Stimulated activated CD8-positive, alpha-beta memory T cell treated with anti-CD3 and anti-CD28 coated beads, Interleukin-15, amount 100 ng/mL, for 1 hour (primary cell): Measurements from ENCODE around the gene LRBA.

Experiments
- DNase-seq: peaks from one replicate; pipeline ENCODE4 v3.0.0-alpha.2; 2020; ENCODE audit warnings: low read depth

Gene LRBA

DNA sequence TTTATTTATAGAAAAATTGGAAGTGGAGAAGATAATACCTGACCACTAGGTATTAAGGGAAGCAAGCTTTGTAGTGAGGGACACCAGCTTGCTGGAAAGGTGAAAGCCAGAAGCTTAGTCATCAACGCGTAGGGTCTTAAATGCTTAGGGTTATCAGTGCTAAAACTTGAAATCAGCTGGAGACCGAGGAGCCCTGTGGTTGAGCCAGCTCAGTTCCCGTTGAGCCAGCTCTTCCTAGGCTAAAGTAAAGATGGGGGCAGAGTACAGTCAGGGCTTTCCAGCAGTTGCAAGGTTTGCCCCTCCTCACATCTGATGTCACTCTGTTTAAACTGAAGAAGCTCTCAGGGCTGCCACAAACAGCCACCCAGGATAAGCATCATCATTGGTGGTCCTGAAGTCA, 696.1 kb downstream of the LRBA start:
- DNase-seq, result no peak

DNA sequence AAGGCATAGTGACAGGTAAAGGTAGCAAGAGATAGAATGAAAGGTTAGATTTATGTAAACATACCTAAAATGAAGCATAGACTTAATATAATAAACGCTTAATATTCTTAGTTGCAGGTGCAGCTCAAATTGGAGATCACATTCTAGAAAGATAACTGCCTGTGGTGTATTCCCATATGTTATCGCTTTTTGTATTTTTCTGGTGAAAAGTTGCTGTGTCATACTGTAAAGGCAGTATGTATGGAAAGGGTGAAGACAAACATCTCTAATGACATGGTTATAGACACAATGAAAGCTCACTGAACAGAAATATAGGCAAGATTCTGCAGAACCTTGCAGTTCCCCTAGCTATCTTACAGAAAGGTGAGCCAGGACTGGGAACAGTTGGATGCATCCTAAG, 696.6 kb downstream of the LRBA start:
- DNase-seq, result no peak

DNA sequence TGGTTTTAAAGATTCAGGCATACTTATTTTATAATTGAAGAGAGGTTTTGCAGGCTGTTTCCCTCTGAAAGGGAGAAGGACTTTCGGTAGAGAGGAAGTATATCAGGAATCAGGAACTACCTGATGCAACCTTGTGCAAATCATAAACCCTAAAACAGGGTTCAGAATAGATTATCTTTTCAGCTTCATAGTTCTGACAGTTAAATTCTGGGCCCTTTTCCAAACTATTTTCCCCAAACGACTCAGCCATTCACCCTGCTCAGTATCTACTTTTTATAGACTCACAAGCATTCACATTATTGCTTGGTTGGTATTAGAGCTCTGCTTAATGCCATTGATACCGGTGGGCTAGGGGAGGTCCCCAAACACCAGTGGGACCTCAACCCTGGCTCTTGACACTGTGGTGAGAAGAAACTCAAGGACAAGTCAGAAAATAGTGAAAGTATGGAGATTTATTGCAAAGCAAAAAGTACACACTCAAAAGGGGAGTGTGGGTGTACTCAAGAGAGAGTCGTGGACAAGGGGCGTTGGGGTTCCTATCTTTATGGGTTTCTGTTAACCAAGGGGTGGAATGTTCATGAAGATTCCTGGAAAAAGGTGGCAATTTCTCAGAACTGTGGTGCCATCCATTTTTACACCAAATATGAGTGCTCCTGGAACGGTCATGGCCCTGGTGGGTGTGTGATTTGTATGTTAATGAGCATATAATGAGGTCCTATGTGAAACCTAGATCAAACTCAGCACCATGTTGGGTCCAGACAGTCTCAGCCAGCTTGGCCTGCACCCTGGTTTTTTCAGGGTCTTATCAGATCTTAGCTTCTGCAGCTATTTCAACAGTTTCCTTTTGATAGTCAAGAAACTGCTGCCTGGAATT, 698.5 kb downstream of the LRBA start:
- DNase-seq, result no peak

DNA sequence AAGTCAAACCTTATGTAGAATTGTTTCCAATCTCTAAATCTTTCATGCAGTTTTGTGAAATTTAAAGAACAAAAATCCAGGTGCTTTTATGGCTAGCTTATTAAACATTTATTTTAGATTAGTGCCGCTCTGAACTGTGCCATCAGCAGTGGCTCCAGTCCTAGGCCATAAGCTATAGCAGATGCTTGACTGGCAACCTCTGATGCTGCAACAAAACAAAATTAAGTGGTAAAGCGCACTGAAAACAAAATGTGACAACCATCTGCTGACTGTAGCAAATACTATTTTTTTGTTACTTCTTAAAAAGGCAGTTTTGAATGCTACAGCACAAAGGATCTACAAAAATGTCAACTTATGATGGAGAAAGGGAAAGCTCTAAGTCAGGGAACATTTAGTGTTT, 699.4 kb downstream of the LRBA start:
- no peak for DNase-seq

DNA sequence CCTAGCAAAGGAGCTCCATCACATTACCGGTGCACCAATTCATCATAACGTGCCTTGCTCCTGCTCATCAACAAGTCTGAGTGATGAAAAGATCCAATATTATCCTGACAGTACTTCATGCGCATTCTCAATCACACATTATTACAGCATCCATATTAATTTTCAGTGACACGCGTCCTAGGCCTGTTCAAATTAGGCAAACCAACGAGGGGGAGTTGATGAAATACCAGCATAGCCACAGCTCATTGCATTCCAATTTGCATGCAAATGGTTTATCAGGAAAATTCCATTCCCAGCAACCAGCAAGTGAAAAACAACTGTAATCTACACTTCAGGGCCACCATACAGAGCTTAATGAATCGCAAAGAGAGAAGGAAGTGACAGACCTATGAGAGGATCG, 699.9 kb downstream of the LRBA start:
- no peak for DNase-seq

DNA sequence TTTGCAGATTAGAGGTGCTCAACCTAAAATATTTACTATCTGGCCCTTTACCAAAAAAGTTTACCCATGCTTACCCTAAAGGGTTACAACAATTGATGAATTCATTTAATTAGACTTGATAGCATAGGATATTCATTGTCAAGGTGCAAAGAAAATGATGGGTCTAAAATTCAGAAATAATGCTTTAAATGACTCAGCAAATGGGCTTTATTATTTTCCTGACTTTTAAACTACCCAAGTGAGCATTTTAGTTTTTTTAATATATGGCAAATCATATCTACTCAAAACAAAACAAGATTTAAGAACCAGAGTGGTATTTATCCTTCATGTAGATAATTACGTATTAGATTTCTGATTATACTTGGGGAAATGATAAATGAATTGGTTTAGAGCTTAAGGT, 701.1 kb downstream of the LRBA start:
- DNase-seq, result no peak

DNA sequence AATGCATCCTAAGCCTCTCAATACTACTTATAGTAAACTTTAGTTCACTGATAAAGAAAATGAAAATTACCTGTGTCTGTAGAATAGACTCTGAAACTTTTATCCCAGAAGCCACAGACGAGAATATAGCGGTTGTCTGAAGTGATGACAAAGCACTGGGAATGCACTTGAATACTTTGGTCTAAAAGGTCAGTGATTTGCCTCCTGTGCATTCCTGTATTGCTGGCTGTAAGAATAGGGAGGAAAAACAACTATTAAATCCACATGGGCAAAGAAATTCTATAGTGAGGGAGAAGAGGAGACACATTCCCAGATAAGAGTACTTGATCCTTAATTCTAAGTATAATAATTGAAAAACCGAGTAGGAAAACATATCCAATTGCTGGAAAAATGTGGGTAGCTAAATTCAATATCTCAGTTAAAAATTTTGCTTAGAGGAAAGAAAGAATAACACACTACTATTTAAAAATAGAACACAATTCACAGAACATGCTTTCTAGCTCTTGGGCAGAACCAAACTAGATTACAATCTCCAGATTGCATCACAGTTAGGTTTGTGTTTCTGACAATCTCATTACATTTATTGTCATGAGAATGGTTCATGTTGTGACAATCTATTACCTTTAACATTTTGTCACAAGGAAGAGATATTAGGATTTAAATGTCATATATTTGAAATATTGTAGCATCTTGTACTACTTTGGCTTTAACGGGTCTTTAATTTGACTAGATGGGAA, 704.8 kb downstream of the LRBA start:
- no peak for DNase-seq

DNA sequence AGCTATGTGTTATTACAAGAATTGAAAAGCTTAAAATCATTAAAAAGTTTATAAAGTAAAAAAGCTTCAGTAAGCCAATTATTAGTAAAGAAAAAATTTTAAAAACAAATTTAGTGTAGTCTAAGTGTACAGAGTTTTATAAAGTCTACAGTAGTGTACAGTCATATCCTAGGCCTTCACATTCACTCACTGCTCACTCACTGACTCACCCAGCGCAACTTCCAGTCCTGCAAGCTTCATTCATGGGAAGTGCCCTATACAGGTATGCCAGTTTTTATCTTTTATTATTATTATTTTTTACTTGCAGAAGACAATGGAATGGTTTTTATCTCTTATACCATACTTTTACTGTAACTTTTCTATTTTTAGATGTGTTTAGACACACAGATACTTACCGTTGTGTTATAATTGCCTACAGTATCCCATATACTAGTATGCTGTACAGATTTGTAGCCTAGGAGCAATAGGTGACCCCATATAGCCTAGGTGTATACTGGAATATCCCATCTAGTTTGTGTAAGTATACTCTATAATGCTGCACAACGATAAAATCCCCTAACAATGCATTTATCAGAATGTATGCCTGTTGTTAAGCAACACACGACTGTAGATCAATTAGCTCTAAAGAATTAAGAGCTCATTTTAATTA, 706.1 kb downstream of the LRBA start:
- no peak for DNase-seq

DNA sequence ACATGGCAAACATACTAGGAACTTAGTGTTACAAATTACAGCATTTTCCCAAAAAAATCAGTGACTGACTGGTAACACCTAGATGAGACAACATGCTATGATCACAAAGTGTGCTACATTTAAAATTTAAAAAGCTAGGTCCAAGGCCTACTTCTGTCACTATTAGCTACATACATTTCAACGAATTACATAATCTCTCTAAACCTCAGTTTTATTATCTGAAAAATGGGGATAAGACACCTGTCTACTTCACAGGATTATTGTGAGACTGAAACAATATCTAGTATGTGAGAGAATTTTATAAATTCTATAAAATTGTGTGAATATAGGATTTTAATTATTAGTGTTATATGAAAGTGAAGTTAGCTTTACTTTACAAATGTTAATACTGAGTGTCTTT, 708.4 kb downstream of the LRBA start:
- no peak for DNase-seq

DNA sequence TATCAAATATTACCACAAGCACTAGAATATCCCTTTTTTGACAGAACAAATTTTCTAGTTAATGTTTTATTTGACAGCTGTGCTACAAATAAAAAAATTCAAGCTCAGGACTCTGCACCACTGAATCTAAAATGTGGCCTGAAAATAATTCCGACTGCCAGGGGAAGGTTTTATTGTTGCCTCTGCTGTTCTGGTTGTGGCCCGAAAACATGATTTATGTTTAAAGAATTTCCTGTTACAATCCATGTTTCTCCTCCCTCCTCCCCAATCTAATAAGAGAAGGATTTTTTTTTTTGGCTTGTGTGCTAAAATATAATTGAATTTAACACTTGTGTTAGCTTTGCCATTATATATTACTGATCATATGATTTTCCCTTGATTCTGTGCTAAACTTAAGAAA, 709.1 kb downstream of the LRBA start:
- DNase-seq, result no peak

DNA sequence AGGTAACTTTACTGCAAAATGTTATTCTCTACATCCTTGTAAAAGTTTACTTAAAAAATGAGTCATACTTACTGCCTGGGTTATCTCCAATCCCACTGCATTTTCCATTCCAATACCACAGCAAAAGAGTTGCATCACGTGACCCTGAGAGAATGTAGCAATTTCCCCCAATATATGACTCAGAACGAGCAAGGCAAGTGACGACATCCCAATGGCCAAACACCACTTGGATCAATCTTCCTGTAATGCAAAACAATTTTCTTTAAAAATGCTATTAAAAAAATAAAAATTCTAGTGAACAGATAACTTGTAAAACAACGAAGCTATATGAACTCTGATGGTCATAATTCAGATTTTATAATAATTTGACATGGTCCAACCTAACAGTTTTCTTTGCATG, 712.5 kb downstream of the LRBA start:
- no peak for DNase-seq

DNA sequence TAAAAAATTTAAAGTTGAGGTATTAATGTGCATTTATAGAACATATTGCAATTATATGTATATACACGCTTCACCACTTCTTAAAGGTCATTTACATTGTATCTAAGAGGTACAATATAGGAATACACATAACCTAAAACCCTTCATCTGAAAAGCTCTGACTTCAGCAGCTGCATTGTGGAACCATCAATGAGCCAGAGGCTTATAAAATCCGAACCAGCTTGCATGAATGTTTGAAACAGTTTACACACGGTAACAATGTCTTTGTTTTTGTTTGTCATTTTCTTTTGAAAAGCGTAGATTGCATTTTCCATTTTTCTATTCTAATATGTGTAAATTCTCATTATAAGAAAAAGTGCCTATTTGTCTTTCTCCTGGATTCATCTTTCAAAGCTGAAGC, 715.3 kb downstream of the LRBA start:
- DNase-seq, result no peak

DNA sequence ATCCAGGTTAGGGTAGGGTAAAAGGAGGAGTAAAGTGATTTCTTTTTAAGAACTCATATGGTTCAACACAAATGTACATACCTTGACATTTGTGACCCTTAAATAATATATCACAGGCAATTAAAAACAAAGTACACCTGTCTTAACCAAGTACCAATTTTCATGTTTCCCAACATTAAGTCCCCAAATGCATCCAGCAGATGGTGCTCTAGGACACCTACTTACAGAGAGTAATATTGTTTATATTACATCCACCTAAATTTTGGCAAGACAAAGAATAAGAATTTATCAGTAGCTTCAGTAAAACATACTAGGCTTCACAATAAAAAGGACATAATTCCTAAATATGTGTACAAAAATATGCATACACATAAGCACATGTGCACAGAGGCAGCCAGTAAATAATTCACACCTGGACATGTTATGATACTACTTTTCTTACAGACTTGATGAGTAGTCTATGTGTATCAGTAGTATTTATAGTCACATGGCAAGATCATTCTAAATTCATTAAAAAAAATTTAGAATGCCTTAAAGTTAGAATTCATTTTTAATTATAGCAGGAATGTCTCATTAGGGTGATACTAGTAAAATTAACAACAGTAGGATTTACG, 717.1 kb downstream of the LRBA start:
- DNase-seq, result no peak

DNA sequence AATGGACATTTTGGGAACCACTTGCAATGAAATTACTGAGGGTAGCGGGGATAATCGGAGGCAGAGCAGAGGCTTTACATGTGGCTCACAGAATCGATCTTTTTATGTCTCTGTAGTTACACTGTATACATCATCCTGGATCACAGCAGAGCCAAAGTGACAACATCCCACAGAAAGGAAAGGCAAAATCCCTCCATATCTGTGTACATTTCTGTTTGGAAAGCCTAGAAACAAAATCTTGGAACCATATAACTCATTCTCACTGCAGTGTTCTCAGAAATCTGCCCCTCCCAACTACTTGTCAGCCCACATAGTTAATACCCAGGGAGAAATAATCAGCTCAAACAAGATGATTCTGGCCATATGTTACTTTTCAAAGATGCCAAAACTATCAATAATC, 725.2 kb downstream of the LRBA start:
- DNase-seq, result no peak

DNA sequence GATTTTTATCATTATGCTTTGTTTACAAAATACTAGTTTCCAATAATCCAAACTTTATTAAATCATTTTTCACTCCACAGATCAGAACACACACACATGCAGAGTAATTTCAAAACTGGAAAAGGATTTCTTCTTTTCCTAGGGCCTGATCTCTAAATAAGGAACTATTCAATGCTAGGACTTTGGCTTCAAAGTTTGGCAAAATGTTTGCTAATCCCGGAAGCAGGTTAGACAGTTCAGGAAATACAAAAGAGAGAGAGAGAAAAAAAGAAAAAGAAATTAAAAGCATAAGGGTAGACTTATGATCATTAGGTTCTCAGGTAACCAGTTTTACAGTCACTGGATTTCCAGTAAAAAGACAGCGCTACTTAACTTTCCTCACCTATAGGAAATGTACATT, 725.9 kb downstream of the LRBA start:
- DNase-seq, result no peak

DNA sequence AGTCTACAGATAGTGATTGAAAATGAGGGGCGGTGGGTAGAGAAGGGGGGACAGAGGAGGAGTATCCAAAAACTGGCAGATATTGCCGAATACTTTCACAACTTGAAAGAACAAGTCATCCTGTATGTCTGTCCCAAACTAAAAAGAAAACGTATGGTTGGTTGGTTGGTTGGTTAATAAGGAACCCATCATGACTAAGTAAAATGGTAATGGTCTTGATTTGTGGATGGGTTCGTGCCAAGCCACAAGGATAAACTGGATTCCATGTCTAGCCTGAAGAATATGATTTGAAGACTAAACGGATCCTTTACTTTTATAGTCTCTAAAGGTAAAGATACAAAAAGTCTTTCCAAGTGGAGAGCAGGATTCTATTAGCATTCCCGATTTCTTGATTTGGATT, 728.4 kb downstream of the LRBA start:
- no peak for DNase-seq

DNA sequence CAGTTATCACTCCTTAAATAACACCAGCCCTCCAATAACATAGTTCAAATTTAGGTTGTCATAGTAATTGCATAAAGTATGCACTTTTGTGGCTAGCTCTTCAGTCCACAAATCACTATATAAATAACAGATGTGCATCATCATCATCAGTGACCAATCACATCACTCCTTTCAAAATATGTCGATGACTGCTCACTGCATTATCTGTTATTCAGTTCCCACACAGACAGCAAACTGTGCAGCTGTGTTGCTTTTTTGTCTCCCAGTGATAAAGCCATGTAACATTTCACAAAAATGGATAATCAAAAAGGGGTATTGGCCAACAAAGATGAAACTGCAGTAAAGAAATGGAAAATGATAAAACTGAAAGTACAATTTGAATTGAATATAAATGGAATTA, 731.4 kb downstream of the LRBA start:
- no peak for DNase-seq

DNA sequence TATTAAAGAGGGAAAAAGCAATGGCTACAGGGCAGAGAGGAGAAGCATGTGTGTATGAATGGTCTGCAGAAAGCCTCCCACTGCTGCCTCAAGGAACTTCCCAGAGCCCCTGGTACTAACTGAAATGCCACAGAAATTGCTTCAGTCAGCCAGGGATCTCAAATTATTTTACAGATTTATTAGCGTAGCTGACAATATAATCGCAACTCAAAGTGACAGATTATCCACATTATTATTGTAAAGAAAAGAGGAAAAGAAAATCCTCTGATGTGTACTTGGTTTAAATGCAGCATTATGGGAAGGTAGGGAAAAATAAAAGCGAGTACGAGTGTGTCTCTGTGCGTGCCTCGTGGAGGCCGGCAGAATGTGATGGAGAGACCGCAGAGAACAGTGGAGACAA, 734.1 kb downstream of the LRBA start:
- DNase-seq, result no peak

DNA sequence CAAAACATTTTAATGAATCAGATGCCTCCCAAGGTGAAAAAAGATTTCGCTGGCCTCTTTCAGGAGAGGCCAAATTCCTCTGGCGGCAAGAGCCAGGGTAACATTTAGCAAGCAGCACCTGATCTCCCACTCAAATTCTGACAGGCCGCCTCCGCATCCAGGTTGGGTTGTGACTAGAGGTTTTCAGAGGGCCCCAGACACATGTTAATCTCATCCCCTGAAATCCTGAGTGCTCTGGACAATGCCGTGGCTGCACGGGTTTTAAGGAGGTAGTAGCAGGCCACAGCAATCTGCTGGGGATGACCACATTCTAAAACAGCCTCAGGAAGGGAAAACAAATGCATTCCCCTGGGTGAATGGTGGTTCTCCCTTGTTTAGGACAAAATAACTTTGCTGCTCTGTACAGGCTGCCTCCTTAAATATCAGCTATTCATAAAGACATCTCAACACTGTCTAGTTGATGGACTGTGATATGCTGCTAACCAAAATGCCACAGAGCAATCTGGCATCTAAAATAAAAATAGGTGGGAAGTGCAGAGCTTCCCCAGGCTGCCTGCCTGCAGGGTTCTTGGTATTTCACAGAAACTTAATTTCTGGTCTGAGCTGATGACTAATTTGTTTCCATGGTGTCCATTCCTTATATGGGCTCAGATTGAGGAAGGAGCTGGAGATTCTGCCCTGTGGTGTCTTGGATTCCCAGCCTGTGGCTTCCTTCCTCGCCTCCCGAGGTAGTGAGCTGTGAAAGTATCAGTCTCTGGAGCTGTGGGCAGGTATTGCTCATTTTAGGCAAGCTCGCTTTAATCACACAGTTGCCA, 734.8 kb downstream of the LRBA start:
- no peak for DNase-seq

DNA sequence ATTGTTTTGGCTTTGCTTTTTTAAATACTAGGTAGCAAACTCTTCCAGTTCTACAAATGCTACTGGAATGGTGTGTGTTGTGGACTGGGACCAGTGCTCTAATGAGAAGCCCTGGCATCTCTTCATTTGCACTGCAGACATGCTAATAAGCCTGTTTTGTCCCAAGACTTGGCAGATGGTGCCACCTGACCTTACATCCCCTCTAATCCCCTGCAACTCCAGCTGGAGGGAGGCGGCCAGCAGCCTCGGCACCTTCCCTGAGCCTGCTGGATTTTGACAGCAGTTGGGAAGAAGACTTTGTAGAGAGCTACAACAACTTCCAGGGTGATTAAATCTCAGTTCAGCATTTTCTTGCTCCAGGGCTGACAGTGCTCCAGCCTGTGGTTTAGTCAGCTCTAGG, 736.9 kb downstream of the LRBA start:
- no peak for DNase-seq

DNA sequence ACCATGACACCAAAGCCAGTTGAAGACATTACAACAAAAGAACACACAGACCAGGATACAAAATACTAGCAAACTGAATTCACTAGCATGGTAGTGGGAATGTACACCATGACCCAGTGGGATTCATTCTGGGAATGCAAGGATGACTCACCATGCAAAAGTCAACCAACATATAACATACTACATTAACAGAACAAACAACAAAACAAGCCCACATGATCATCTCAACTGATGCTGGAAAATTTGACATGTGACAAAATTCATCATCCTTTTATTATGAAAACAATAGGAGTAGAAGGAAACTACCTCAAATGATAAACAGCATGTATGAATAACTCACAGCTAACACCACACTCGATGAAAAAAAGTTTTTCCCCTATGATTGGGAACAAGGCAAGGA, 746.6 kb downstream of the LRBA start:
- no peak for DNase-seq

DNA sequence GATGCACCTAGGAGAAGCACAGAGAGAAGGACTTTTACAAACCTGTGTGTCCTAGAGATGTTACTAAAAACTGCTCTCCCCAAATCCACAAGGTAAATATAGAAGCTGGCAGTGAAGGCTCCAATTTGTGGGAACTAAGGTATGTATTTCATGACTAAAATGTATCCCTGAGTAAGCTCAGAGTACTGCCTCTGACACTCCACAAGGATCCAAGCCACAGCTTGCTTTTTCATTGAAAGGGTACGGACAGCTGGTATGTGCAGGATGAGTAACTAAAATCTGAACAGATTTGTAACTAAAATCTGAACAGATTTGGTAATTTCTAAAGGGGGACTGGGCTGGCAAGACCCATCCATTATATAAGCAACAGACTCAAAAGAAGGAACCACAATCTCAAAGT, 749.3 kb downstream of the LRBA start:
- no peak for DNase-seq
